Upper lobe of left lung (tissue), 6 donors: ENCODE measurements around the gene CIAPIN1. TPM values are rescaled to one million over a fixed set of nuclear protein-coding genes. Genes with fewer than 3 reads are reported as not detected.
A peak's percentile ranks its signal among the peaks of the same experiment; 100 is the strongest.

Experiments used
- ATAC-seq, 2 donors: fragments of 200-7000 bp; cut with Tn5 transposase; one replicate each; pipeline ENCODE4 v1.9.1; 2022; ENCODE audit warnings: mild to moderate bottlenecking in 2 of 2, moderate library complexity in 2 of 2; ENCODE audit not compliant: low FRiP score in 2 of 2
- DNase-seq, 2 donors: peaks; one replicate each; pipeline ENCODE4 v3.0.0-alpha.2; 2019 to 2020
- H3K27ac ChIP-seq, 4 donors: fragments of 200-600 bp; sonication (generic); one replicate each; pipeline ENCODE4 v1.5.1; 2016 to 2019
- H3K27me3 ChIP-seq, 4 donors: fragments of 200-600 bp; sonication (generic); one replicate each; pipeline ENCODE4 v1.5.1; 2017 to 2019
- H3K36me3 ChIP-seq, 4 donors: fragments of 200-600 bp; sonication (generic); one replicate each; pipeline ENCODE4 v1.5.1; 2016 to 2019
- H3K4me1 ChIP-seq, 4 donors: fragments of 200-600 bp; sonication (generic); one replicate each; pipeline ENCODE4 v1.5.1; 2018 to 2019
- H3K4me3 ChIP-seq, 4 donors: fragments of 200-600 bp; sonication (generic); one replicate each; pipeline ENCODE4 v1.5.1; 2017 to 2019; ENCODE audit warnings: mild to moderate bottlenecking in 2 of 4, moderate library complexity in 1 of 4
- H3K9me3 ChIP-seq, 4 donors: fragments of 200-600 bp; sonication (generic); one replicate each; pipeline ENCODE4 v1.5.1; 2018 to 2019
- CTCF ChIP-seq, 6 experiments: fragments of 450-650 bp in 4 of 6; fragments of 200-600 bp in 2 of 6; sonication (generic) in 2 of 6; IDR thresholded peaks; one replicate each; pipeline ENCODE4 v1.5.1; 2016 to 2019; ENCODE audit warnings: antibody characterized with exemption in 6 of 6
- EP300 ChIP-seq, 4 donors: sonication (generic); formaldehyde crosslinking; IDR thresholded peaks; one replicate each; pipeline ENCODE4 v1.5.1; 2017; ENCODE audit warnings: antibody characterized with exemption in 4 of 4, control low read depth in 2 of 4
- POLR2A ChIP-seq, 4 donors: fragments of 450-650 bp; IDR thresholded peaks; one replicate each; pipeline ENCODE4 v1.5.1; 2016 to 2017; ENCODE audit warnings: antibody characterized with exemption in 4 of 4, mild to moderate bottlenecking in 2 of 4
- POLR2AphosphoS5 ChIP-seq, 2 donors: sonication (generic); formaldehyde crosslinking; IDR thresholded peaks; one replicate each; pipeline ENCODE4 v1.5.1; 2017; ENCODE audit warnings: antibody characterized with exemption in 2 of 2
- WGBS, 2 donors: methylation state at CpG; one replicate each; pipeline ENCODE4 v1.1.5; 2017 to 2018; 5-methylcytosine and 5-hydroxymethylcytosine counted together
- total RNA-seq, 6 donors: library from RNA; depleted of rRNA in 4 of 6; stranded (reverse); fragments of >200 nt in 4 of 6; gene quantifications; one replicate each; pipeline versions ENCODE4 v1.1.0 to v1.2.1, GENCODE V29; 2016 to 2021
- donor health status: DM: no; HTN: no; CAD: no; lungs with moderate emphysema.
- donor health status: DM: no; HTN: yes; CAD: no; lungs with severe emphysema.

CIAPIN1 gene
- total RNA-seq, 6 donors from 2014 or later: 21.0 to 44.5 (median 36.5) TPM

GRCh38 chr16:57432505-57432904 lies 14.7 kb downstream of the CIAPIN1 start:
- ATAC-seq: no peak
- DNase-seq: no peak
- no peak overlapping the region for H3K27ac ChIP-seq
- 91 to 94% methylated on average over 2 of the region's 2 CpGs for WGBS, 2 donors
- TF ChIP-seq POLR2AphosphoS5 (IDR thresholded peaks at IDR 0.05) (no peak), EP300 (IDR thresholded peaks at IDR 0.05) (no peak)
- H3K4me1 ChIP-seq: no peaks in the 10 kb centered on the region
- no peaks in the 10 kb centered on the region for H3K9me3 ChIP-seq
- peaks cover 64 to 98% (median 90%) of the 10 kb centered on the region in 4 donors for H3K36me3 ChIP-seq
- no peak overlapping the region for H3K4me3 ChIP-seq
- no peaks in the 10 kb centered on the region for H3K27me3 ChIP-seq

GRCh38 chr16:57430955-57431354 lies 16.2 kb downstream of the CIAPIN1 start:
- TF ChIP-seq EP300 (IDR thresholded peaks at IDR 0.05): no peak
- no peak for TF ChIP-seq POLR2A (IDR thresholded peaks at IDR 0.05)
- TF ChIP-seq POLR2AphosphoS5 (IDR thresholded peaks at IDR 0.05): no peak
- no peak for TF ChIP-seq CTCF (IDR thresholded peaks at IDR 0.05)
- Histone ChIP-seq H3K27ac (no peak overlapping the region), H3K27me3 (no peaks in the 10 kb centered on the region), H3K4me3 (no peak overlapping the region), H3K4me1 (no peaks in the 10 kb centered on the region), H3K9me3 (no peaks in the 10 kb centered on the region), H3K36me3 (peaks cover 58 to 96% (median 86%) of the 10 kb centered on the region in 4 donors)
- ATAC-seq (no peak), DNase-seq (no peak)
- 79 to 85% methylated on average over 5 of the region's 5 CpGs for WGBS, 2 donors

GRCh38 chr16:57427824-57428223 lies 19.4 kb downstream of the CIAPIN1 start:
- Histone ChIP-seq H3K4me3 (no peak overlapping the region), H3K4me1 (peaks cover 0 to 10% (median 3%) of the 10 kb centered on the region in 4 donors), H3K36me3 (peaks cover 29 to 65% (median 55%) of the 10 kb centered on the region in 4 donors), H3K27ac (no peak overlapping the region), H3K27me3 (no peaks in the 10 kb centered on the region), H3K9me3 (no peaks in the 10 kb centered on the region)
- no peak for DNase-seq
- TF ChIP-seq POLR2AphosphoS5 (IDR thresholded peaks at IDR 0.05) (no peak), CTCF (IDR thresholded peaks at IDR 0.05) (no peak), EP300 (IDR thresholded peaks at IDR 0.05) (no peak), POLR2A (IDR thresholded peaks at IDR 0.05) (no peak)
- ATAC-seq: no peak

GRCh38 chr16:57427307-57427706 lies 19.9 kb downstream of the CIAPIN1 start:
- no peak overlapping the region for H3K4me3 ChIP-seq
- ATAC-seq (no peak), DNase-seq (no peak)
- H3K4me1 ChIP-seq: peaks cover 0 to 14% (median 7%) of the 10 kb centered on the region in 4 donors
- H3K27ac ChIP-seq: no peak overlapping the region
- WGBS, 2 donors: 84 to 93% methylated on average over 8 of the region's 8 CpGs
- peaks cover 24 to 60% (median 51%) of the 10 kb centered on the region in 4 donors for H3K36me3 ChIP-seq
- no peak for TF ChIP-seq POLR2A (IDR thresholded peaks at IDR 0.05)
- no peaks in the 10 kb centered on the region for H3K9me3 ChIP-seq
- no peaks in the 10 kb centered on the region for H3K27me3 ChIP-seq

- ATAC-seq (peak in 1 of 2 donors; percentile 28), DNase-seq (no peak)
- Histone ChIP-seq H3K4me1 (peaks cover 0 to 18% (median 13%) of the 10 kb centered on the region in 4 donors), H3K27me3 (no peaks in the 10 kb centered on the region), H3K9me3 (no peaks in the 10 kb centered on the region), H3K27ac (no peak overlapping the region), H3K36me3 (peaks cover 17 to 50% (median 41%) of the 10 kb centered on the region in 4 donors), H3K4me3 (no peak overlapping the region)
- TF ChIP-seq EP300 (IDR thresholded peaks at IDR 0.05): no peak
- no peak for TF ChIP-seq POLR2AphosphoS5 (IDR thresholded peaks at IDR 0.05)
- no peak for TF ChIP-seq CTCF (IDR thresholded peaks at IDR 0.05)
- TF ChIP-seq POLR2A (IDR thresholded peaks at IDR 0.05): no peak
- WGBS, 2 donors: 75 to 94% methylated on average over 5 to 7 of the region's 7 CpGs
These were observed 20.8 kb downstream of the CIAPIN1 start for GRCh38 chr16:57426356-57426755.

- H3K36me3 ChIP-seq: peaks cover 8 to 33% (median 24%) of the 10 kb centered on the region in 4 donors
- H3K27ac ChIP-seq: peak overlapping the region in 2 of 4 donors; percentile 27 to 42
- TF ChIP-seq POLR2AphosphoS5 (IDR thresholded peaks at IDR 0.05): no peak
- no peak for TF ChIP-seq CTCF (IDR thresholded peaks at IDR 0.05)
- TF ChIP-seq EP300 (IDR thresholded peaks at IDR 0.05): no peak
- no peak for TF ChIP-seq POLR2A (IDR thresholded peaks at IDR 0.05)
- H3K4me1 ChIP-seq: peaks cover 0 to 18% (median 13%) of the 10 kb centered on the region in 4 donors
- no peaks in the 10 kb centered on the region for H3K27me3 ChIP-seq
- H3K4me3 ChIP-seq: no peak overlapping the region
- DNase-seq: no peak
- ATAC-seq: no peak
- no peaks in the 10 kb centered on the region for H3K9me3 ChIP-seq
- WGBS, 2 donors: 69 to 75% methylated on average over 3 of the region's 3 CpGs
These were observed 22.6 kb downstream of the CIAPIN1 start for GRCh38 chr16:57424583-57424982.
